H9 (cell line): Measurements from ENCODE around the gene MECP2. TPM values are rescaled to one million over a fixed set of nuclear protein-coding genes. Genes with fewer than 3 reads are reported as not detected.

ENCODE experiments used
- DNase-seq: peaks from one replicate; pipeline ENCODE4 v3.0.0-alpha.2; 2017
- H2AFZ ChIP-seq: one replicate; pipeline ENCODE4 v1.6.1; 2013; ENCODE audit warnings: mild to moderate bottlenecking, low read length, control low read depth, moderate library complexity
- H2AK5ac ChIP-seq: 2 replicates; pipeline ENCODE4 v1.6.1; 2013; ENCODE audit warnings: low read length, control low read depth, mixed read lengths; ENCODE audit not compliant: insufficient read length
- H2BK120ac ChIP-seq: one replicate; pipeline ENCODE4 v1.6.1; 2013; ENCODE audit warnings: low read depth, mild to moderate bottlenecking, low read length, control low read depth, inconsistent platforms; ENCODE audit not compliant: poor library complexity, severe bottlenecking
- H2BK12ac ChIP-seq: 2 replicates; pipeline ENCODE4 v1.6.1; 2013; ENCODE audit warnings: low read length, control low read depth, mixed read lengths, low read depth; ENCODE audit not compliant: insufficient read length
- H2BK15ac ChIP-seq: 2 replicates; pipeline ENCODE4 v1.6.1; 2013; ENCODE audit warnings: low read depth, low read length, control low read depth
- H2BK20ac ChIP-seq: one replicate; pipeline ENCODE4 v1.6.1; 2013; ENCODE audit warnings: low read depth, mild to moderate bottlenecking, low read length, control low read depth, inconsistent platforms; ENCODE audit not compliant: poor library complexity, severe bottlenecking
- H2BK5ac ChIP-seq: 2 replicates; pipeline ENCODE4 v1.6.1; 2013; ENCODE audit warnings: low read length, control low read depth, mixed read lengths; ENCODE audit not compliant: insufficient read length
- H3K14ac ChIP-seq: 2 replicates; pipeline ENCODE4 v1.6.1; 2013; ENCODE audit warnings: low read length, control low read depth; ENCODE audit not compliant: insufficient read depth
- H3K18ac ChIP-seq: 2 replicates; pipeline ENCODE4 v1.6.1; 2013; ENCODE audit warnings: low read depth, mild to moderate bottlenecking, mixed read lengths, low read length, control low read depth; ENCODE audit not compliant: insufficient read length
- H3K23ac ChIP-seq: 2 replicates; pipeline ENCODE4 v1.6.1; 2013; ENCODE audit warnings: low read length, control low read depth, mixed read lengths, low read depth; ENCODE audit not compliant: insufficient read length
- H3K23me2 ChIP-seq: 2 replicates; pipeline ENCODE4 v1.6.1; 2013; ENCODE audit warnings: low read depth, mild to moderate bottlenecking, mixed read lengths, low read length, control low read depth; ENCODE audit not compliant: insufficient read length, poor library complexity, severe bottlenecking
- H3K27ac ChIP-seq: 2 replicates; pipeline ENCODE4 v1.5.1; 2013; ENCODE audit warnings: low read length, control low read depth, mixed read lengths, low read depth; ENCODE audit not compliant: insufficient read length
- H3K27me3 ChIP-seq: 2 replicates; pipeline ENCODE4 v1.6.1; 2013; ENCODE audit warnings: low read length, control low read depth, inconsistent platforms; ENCODE audit not compliant: insufficient read depth
- H3K4ac ChIP-seq: 2 replicates; pipeline ENCODE4 v1.6.1; 2013; ENCODE audit warnings: low read depth, mild to moderate bottlenecking, control low read depth, inconsistent platforms, low read length, moderate library complexity
- H3K4me1 ChIP-seq: 2 replicates; pipeline ENCODE4 v1.6.1; 2013; ENCODE audit warnings: low read length, control low read depth, inconsistent platforms; ENCODE audit not compliant: insufficient read depth
- H3K4me2 ChIP-seq: 2 replicates; pipeline ENCODE4 v1.6.1; 2013; ENCODE audit warnings: low read length, control low read depth, mixed read lengths; ENCODE audit not compliant: insufficient read length, insufficient read depth
- H3K56ac ChIP-seq: 2 replicates; pipeline ENCODE4 v1.6.1; 2013; ENCODE audit warnings: low read depth, mild to moderate bottlenecking, mixed read lengths, low read length, control low read depth; ENCODE audit not compliant: insufficient read length
- H3K79me1 ChIP-seq: 2 replicates; pipeline ENCODE4 v1.6.1; 2013; ENCODE audit warnings: low read depth, mild to moderate bottlenecking, moderate library complexity, low read length, control low read depth, inconsistent platforms; ENCODE audit not compliant: insufficient read depth, poor library complexity, severe bottlenecking
- H3K79me2 ChIP-seq: 2 replicates; pipeline ENCODE4 v1.6.1; 2013; ENCODE audit warnings: low read length, control low read depth, inconsistent platforms; ENCODE audit not compliant: insufficient read depth
- H3K9ac ChIP-seq: 2 replicates; pipeline ENCODE4 v1.6.1; 2013; ENCODE audit warnings: low read length, control low read depth, mixed read lengths; ENCODE audit not compliant: insufficient read length; ENCODE audit errors: extremely low read depth
- H3K9me3 ChIP-seq: one replicate; pipeline ENCODE4 v1.6.1; 2013; ENCODE audit warnings: low read depth, low read length, inconsistent platforms; ENCODE audit not compliant: control insufficient read depth
- H3T11ph ChIP-seq: one replicate; pipeline ENCODE4 v1.6.1; 2013; ENCODE audit warnings: mild to moderate bottlenecking, low read length, control low read depth, inconsistent platforms
- H4K20me1 ChIP-seq: one replicate; pipeline ENCODE4 v1.6.1; 2013; ENCODE audit not compliant: control insufficient read depth, insufficient read length, insufficient read depth
- H4K5ac ChIP-seq: 2 replicates; pipeline ENCODE4 v1.6.1; 2013; ENCODE audit warnings: low read depth, mild to moderate bottlenecking, mixed read lengths, low read length, control low read depth; ENCODE audit not compliant: insufficient read length
- H4K8ac ChIP-seq: replicated peaks from 2 replicates; pipeline ENCODE4 v1.6.1; 2013; ENCODE audit warnings: low read length, control low read depth, mixed read lengths, low read depth; ENCODE audit not compliant: insufficient read length
- H4K91ac ChIP-seq: 2 replicates; pipeline ENCODE4 v1.6.1; 2013; ENCODE audit warnings: low read depth, mild to moderate bottlenecking, moderate library complexity, mixed read lengths, low read length, control low read depth; ENCODE audit not compliant: insufficient read length
- H3K27ac Mint-ChIP-seq, 3 experiments: 2 replicates in 2 of 3; 3 replicates in 1 of 3; pipeline ENCODE4 v1.8.0; 2020 to 2021; ENCODE audit warnings: mixed read lengths in 3 of 3, mild to moderate bottlenecking in 1 of 3, moderate library complexity in 1 of 3
- H3K27me3 Mint-ChIP-seq: 2 replicates; pipeline ENCODE4 v1.8.0; 2021; ENCODE audit warnings: low read depth, mild to moderate bottlenecking, moderate library complexity, mixed read lengths
- H3K36me3 Mint-ChIP-seq, 3 experiments: 2 replicates in 2 of 3; 3 replicates in 1 of 3; pipeline ENCODE4 v1.8.0; 2020 to 2021; ENCODE audit warnings: low read depth in 3 of 3, mixed read lengths in 3 of 3; ENCODE audit not compliant: insufficient read depth in 1 of 3
- H3K4me1 Mint-ChIP-seq, 2 experiments: 2 replicates each; pipeline ENCODE4 v1.8.0; 2020; ENCODE audit warnings: mixed read lengths in 2 of 2
- H3K4me3 Mint-ChIP-seq, 2 experiments: 2 replicates in 1 of 2; 3 replicates in 1 of 2; pipeline ENCODE4 v1.8.0; 2020 to 2021; ENCODE audit warnings: mild to moderate bottlenecking in 2 of 2, mixed read lengths in 2 of 2, moderate library complexity in 1 of 2
- H3K9me3 Mint-ChIP-seq, 2 experiments: 2 replicates in 1 of 2; 3 replicates in 1 of 2; pipeline ENCODE4 v1.8.0; 2020; ENCODE audit warnings: mild to moderate bottlenecking in 2 of 2, mixed read lengths in 2 of 2, moderate library complexity in 1 of 2
- WGBS: extraction: QIAGEN DNeasy Blood & Tissue Kit; methylation state at CpG from one replicate; pipeline ENCODE4 v1.1.7; 2013; ENCODE audit warnings: missing lambda C conversion rate, low lambda C conversion rate, mixed read lengths; ENCODE audit not compliant: insufficient read length; ENCODE audit errors: extremely low coverage; 5-methylcytosine and 5-hydroxymethylcytosine counted together
- total RNA-seq: library from RNA; stranded (reverse); gene quantifications from 2 replicates; pipeline ENCODE4 v1.2.1, GENCODE V29; 2021
- TF ChIP-seq, protein P1 (sequence below): fragments of 200-600 bp; sonication (generic); conservative IDR thresholded peaks from 3 replicates; pipeline ENCODE4 v1.8.0; 2021; ENCODE audit warnings: antibody characterized with exemption, mild to moderate bottlenecking

Gene MECP2
- total RNA-seq, 1 experiment from 2014 or later: 32.2 TPM

DNA sequence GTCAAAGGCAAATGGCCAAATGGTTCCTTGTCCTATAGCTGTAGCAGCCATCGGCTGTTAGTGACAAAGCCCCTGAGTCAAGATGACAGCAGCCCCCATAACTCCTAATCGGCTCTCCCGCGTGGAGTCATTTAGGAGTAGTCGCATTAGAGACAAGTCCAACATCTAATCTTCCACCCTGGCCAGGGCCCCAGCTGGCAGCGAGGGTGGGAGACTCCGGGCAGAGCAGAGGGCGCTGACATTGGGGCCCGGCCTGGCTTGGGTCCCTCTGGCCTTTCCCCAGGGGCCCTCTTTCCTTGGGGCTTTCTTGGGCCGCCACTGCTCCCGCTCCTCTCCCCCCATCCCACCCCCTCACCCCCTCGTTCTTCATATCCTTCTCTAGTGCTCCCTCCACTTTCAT, 42.7 kb upstream of the MECP2 start:
- H3K4me3 Mint-ChIP-seq: no peak overlapping the region
- TF ChIP-seq, protein P1, sequence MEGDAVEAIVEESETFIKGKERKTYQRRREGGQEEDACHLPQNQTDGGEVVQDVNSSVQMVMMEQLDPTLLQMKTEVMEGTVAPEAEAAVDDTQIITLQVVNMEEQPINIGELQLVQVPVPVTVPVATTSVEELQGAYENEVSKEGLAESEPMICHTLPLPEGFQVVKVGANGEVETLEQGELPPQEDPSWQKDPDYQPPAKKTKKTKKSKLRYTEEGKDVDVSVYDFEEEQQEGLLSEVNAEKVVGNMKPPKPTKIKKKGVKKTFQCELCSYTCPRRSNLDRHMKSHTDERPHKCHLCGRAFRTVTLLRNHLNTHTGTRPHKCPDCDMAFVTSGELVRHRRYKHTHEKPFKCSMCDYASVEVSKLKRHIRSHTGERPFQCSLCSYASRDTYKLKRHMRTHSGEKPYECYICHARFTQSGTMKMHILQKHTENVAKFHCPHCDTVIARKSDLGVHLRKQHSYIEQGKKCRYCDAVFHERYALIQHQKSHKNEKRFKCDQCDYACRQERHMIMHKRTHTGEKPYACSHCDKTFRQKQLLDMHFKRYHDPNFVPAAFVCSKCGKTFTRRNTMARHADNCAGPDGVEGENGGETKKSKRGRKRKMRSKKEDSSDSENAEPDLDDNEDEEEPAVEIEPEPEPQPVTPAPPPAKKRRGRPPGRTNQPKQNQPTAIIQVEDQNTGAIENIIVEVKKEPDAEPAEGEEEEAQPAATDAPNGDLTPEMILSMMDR: no peak
- Histone ChIP-seq H4K8ac (no peak overlapping the region), H2BK12ac (no peak overlapping the region), H3K9ac (no peak overlapping the region), H3K56ac (no peak overlapping the region), H3K79me1 (no peaks in the 10 kb centered on the region), H3K27me3 (no peaks in the 10 kb centered on the region), H2BK20ac (no peak overlapping the region), H3K23me2 (no peaks in the 10 kb centered on the region), H3K9me3 (peaks cover 32% of the 10 kb centered on the region), H2BK15ac (no peak overlapping the region), H4K91ac (no peak overlapping the region), H3K14ac (no peak overlapping the region), H2BK5ac (no peak overlapping the region), H3K27ac (no peak overlapping the region), H2AK5ac (no peak overlapping the region), H2BK120ac (no peak overlapping the region), H3K4me1 (no peaks in the 10 kb centered on the region), H4K5ac (no peak overlapping the region), H3K4me2 (no peak overlapping the region), H3K79me2 (no peaks in the 10 kb centered on the region), H4K20me1 (no peaks in the 10 kb centered on the region), H3K18ac (no peak overlapping the region), H3T11ph (no peak overlapping the region), H3K23ac (no peak overlapping the region), H3K4ac (no peak overlapping the region), H2AFZ (no peak overlapping the region)
- WGBS: no CpG with 5 or more reads among the region's 12 CpGs
- peaks cover 0 to 14% (median 5%) of the 10 kb centered on the region in 3 experiments; a peak in 5 of 7 replicates for H3K36me3 Mint-ChIP-seq
- H3K4me1 Mint-ChIP-seq: peaks cover 0 to 3% of the 10 kb centered on the region in 2 experiments; a peak in 1 of 4 replicates
- no peak for DNase-seq
- peaks cover 34% of the 10 kb centered on the region for H3K27me3 Mint-ChIP-seq
- peaks cover 73 to 77% of the 10 kb centered on the region in 2 experiments for H3K9me3 Mint-ChIP-seq
- H3K27ac Mint-ChIP-seq: no peak overlapping the region
